Measurements from ENCODE around the gene SIGLEC1.

DNA sequence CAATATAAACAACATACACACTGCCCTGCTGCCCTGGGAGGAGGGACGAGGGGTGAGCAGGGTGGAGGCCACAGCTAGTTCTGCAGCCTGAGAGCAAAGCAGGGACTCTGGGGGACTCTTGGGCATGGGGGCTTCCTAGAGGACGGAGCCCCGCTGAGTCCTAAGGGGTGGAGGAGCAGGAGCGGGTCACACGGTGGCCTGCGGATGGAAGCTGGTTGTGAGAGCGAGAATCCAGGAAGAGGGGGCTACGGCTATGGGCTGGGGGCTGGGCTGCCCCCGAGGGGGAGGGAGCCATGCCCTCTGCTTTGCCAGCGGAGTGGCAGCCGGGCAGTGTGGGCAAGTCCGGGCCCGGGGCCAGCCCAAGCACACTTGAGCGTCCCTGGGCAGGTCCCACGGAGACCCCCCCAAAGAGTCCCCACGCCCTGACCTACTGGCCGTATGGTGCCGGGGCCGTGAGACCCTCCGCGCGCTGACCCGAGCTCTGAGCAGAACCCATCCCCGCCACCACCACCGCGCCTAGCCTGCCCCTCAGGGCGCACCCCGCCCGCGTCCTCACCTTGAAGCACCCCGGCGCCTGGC is 31.0 kb downstream of the SIGLEC1 start:
- TF ChIP-seq, protein P1, sequence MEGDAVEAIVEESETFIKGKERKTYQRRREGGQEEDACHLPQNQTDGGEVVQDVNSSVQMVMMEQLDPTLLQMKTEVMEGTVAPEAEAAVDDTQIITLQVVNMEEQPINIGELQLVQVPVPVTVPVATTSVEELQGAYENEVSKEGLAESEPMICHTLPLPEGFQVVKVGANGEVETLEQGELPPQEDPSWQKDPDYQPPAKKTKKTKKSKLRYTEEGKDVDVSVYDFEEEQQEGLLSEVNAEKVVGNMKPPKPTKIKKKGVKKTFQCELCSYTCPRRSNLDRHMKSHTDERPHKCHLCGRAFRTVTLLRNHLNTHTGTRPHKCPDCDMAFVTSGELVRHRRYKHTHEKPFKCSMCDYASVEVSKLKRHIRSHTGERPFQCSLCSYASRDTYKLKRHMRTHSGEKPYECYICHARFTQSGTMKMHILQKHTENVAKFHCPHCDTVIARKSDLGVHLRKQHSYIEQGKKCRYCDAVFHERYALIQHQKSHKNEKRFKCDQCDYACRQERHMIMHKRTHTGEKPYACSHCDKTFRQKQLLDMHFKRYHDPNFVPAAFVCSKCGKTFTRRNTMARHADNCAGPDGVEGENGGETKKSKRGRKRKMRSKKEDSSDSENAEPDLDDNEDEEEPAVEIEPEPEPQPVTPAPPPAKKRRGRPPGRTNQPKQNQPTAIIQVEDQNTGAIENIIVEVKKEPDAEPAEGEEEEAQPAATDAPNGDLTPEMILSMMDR (IDR thresholded peaks at IDR 0.05; ENCODE audit: low read depth, low read length, poor library complexity, severe bottlenecking), result no peak
- TF ChIP-seq EZH2phosphoT487 (IDR thresholded peaks at IDR 0.05; ENCODE audit: borderline replicate concordance, low read length), result no peak
